DMS 273 (cell line): Measurements from ENCODE around the gene ADARB1.

Experiments
- DNase-seq: peaks from one replicate; lab custom pipeline; 2025; ENCODE audit not compliant: unreplicated experiment; lab: John Stamatoyannopoulos, UW

Gene ADARB1

GRCh38 chr21:45190013-45190412, 115.6 kb downstream of the ADARB1 start:
- no peak for DNase-seq

DNA sequence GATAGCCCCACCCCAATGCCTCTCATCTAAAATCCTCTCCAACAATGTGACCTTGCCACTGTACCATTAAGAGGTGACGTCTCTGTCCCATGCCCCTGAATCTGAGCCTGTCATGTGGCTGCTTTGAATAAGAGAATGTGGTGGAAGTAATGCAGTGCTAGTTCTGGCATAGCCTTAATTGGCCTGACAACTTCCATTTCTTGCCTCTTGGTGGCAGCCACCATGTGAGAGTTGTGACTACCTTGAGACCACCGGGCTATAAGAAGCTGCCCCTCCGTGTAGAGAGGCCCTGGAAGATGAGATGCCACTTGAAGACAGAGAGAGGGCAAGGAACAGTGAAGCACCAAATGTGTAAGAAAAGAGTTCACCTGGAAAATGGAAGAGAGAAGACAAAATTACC, 118.0 kb downstream of the ADARB1 start:
- no peak for DNase-seq

GRCh38 chr21:45196620-45197019, 122.2 kb downstream of the ADARB1 start:
- no peak for DNase-seq

- no peak for DNase-seq
These were observed 124.8 kb downstream of the ADARB1 start for GRCh38 chr21:45199201-45199600.

DNA sequence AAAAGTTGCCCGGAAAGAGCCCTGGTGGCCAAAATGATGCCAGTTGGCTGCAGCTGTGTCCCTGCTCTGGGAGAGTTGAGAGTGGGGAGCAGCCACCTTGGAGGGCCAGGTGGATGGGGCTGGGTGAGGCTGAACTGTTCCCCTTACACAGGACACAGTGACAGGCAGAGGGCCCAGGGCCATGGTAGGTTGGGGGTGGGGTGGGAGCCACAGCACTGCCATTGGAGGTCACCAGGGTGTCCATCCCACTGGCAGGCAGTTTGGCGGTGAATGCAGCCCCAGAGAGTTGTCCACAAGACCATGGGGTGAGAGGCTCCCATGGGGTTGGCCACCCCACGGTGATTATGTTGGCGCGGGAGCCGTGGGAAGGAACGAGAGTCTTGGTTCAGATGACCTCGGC, 125.7 kb downstream of the ADARB1 start:
- DNase-seq, result no peak

GRCh38 chr21:45200581-45201296, 126.4 kb downstream of the ADARB1 start:
- DNase-seq, result no peak

GRCh38 chr21:45202344-45202743, 128.0 kb downstream of the ADARB1 start:
- DNase-seq, result no peak

GRCh38 chr21:45202889-45203288, 128.5 kb downstream of the ADARB1 start:
- DNase-seq, result no peak

DNA sequence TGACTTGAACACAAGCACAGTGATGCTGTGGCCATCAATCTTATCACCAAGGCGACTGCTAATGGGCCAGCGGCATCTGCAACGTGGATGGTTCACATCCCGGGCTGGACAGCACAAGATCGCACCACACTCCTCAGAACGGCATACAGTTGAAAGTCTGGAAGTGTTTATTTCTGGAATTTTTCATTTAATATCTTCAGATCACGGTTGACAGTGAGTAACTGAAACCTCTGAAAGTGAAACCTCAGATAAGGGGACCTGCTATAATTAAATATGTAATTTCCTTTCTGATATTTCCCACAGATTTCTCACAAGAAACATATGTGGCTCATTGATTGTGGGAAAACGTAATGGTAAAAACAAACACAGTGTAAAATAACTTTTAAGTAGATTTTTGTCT, 129.6 kb downstream of the ADARB1 start:
- DNase-seq, result no peak

DNA sequence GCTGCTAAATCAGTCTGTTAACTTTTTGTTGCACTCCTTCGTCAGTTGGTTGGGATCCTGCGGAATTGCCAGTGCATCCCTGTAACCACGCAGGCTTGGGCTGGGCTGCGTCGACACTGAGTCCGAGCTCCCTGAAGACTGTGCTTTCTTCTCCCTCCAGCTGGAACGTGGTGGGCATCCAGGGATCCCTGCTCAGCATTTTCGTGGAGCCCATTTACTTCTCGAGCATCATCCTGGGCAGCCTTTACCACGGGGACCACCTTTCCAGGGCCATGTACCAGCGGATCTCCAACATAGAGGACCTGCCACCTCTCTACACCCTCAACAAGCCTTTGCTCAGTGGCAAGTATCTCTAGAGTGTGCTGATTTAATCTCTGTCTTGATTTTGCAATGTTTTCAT, 130.0 kb downstream of the ADARB1 start:
- DNase-seq, result no peak

GRCh38 chr21:45207839-45208626, 133.7 kb downstream of the ADARB1 start:
- no peak for DNase-seq

GRCh38 chr21:45208627-45208951, 134.2 kb downstream of the ADARB1 start:
- DNase-seq, result no peak

GRCh38 chr21:45209046-45209445, 134.7 kb downstream of the ADARB1 start:
- DNase-seq, result no peak

- DNase-seq, result no peak
These were observed 135.4 kb downstream of the ADARB1 start for GRCh38 chr21:45209685-45210284.

- no peak for DNase-seq
These were observed 136.1 kb downstream of the ADARB1 start for GRCh38 chr21:45210461-45210983.

DNA sequence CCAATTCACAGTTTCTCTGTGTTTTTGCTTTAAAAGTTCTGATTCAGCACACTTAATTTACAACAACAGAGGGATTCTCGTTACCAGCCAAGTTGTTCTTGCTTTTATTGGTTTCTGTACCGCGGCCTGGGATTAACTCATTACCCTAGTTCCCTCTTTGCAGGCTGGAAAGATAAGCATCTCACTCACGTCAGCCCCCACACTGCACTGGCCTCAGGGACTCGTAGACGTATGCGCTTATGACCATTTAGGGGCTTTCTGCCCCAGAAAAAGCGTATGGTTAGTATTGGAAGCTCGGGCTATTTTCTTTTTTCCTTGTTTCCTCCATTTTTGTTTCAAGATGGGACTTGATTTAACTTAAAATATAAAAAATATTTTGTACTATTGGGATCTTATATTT, 137.3 kb downstream of the ADARB1 start:
- no peak for DNase-seq

DNA sequence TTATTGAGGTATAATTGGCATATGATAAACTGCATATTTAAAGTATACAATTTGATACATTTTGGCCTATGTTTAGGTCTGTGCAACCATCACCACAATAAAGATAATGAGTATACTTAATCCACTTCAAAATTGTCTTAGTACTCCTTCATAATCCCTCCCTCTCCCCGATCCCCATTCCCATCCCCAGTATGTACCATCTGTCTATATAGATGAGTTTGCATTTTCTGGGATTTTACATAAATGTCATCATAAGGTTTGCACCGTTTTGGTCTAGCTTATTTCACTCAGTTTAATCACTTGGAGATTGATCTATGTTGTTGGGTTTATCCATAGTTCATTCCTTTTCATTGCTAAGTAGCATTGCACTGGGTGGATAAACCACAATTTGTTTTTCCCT, 139.0 kb downstream of the ADARB1 start:
- no peak for DNase-seq

GRCh38 chr21:45215213-45215612, 140.8 kb downstream of the ADARB1 start:
- no peak for DNase-seq

DNA sequence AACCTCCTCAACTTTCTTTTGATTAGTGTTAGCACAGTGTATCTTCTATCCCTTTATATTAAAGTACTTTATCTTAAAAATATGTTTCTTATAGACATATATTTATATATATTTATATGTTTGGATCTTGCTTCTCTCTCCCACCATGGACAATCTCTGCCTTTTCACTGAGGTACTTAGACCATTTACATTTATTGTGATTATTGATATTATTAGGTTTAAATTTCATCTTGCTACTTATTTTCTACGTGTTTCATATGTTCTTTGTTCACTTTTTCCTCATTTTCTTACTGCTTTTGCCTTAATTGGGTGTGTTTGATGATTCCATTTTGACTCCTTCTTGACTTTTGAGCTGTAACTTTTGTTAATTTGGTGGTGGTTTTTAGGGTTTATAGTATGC, 142.6 kb downstream of the ADARB1 start:
- DNase-seq, result no peak

GRCh38 chr21:45219517-45219916, 145.1 kb downstream of the ADARB1 start:
- DNase-seq, result no peak

DNA sequence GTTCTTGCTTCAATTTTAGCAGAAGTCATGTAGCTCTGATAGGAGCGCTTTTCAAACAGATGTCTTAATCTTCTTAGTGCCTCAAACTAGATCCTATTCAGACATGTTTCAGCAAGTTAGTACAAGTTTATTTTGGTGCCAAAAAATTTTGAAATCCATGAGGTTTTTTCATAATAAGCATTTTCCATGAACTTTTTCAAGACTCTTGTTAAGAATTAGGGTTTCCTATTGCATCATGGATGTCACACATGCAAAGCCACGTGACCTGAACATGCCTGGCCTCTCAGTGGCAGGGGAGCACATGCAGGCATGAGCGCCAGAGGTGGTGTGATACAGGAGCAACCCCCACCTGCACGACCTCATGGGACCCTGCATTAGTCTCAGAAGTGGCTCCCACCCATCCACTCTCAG, 145.7 kb downstream of the ADARB1 start:
- no peak for DNase-seq
